ENCODE measurements around the gene PCDHGB1. TPM values are rescaled to one million over a fixed set of nuclear protein-coding genes. Genes with fewer than 3 reads are reported as not detected.
"Not testable (repeated sequence)": the region's sequence is repeated elsewhere in the genome, so short reads cannot be mapped to it uniquely, and the experiment has no call there.

The PCDHGB1 gene
- total RNA-seq, 1 experiment from 2014 or later: 1.4 TPM

DNA sequence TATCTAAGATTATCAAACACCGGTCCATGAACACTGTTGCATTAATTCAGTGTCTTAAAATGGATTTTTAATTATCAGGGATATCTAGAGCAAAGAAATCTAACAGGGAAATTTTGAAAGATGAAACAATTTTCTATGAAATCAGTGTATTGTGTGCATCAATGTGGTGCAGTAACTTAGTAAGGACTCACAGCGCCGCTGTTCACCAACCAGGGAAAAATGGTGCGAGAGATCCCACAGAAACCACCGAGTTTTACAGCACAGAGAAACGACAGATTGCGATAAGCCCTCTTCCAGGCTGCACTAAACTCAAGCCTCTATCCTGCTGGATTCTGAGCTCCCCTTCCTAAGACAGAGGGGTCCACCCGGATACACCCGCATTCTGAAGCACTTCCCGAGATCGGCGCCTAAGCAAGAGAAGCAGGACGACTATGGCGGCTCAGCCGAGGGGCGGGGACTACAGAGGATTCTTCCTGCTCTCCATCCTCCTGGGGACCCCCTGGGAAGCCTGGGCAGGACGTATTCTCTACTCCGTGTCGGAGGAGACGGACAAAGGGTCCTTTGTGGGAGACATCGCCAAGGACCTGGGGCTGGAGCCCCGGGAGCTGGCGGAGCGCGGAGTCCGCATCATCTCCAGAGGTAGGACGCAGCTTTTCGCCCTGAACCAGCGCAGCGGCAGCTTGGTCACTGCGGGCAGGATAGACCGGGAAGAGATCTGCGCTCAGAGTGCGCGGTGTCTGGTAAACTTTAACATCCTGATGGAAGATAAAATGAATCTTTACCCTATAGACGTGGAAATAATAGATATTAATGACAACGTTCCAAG lies 32.8 kb downstream of the PCDHGB1 start, which contains the start of gene PCDHGA7:
TSS of gene PCDHGA7 (plus strand) at position 274 of the 826 bp plus-strand sequence. CDS start at position 432, 158 bp downstream.
- DNase-seq (ENCODE audit: low read depth): no peak

DNA sequence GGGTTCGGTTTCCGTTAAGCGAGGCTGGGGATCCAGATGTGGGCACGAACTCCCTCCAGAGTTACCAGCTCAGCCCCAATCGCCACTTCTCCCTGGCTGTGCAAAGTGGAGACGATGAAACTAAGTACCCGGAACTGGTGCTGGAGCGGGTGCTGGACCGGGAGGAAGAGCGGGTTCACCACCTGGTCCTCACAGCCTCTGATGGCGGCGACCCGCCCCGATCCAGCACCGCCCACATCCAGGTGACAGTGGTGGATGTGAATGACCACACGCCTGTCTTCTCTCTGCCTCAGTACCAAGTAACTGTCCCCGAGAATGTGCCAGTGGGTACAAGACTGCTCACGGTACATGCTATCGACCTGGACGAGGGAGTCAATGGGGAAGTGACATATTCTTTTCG lies 33.4 kb downstream of the PCDHGB1 start:
- no peak for DNase-seq (ENCODE audit: low read depth)

DNA sequence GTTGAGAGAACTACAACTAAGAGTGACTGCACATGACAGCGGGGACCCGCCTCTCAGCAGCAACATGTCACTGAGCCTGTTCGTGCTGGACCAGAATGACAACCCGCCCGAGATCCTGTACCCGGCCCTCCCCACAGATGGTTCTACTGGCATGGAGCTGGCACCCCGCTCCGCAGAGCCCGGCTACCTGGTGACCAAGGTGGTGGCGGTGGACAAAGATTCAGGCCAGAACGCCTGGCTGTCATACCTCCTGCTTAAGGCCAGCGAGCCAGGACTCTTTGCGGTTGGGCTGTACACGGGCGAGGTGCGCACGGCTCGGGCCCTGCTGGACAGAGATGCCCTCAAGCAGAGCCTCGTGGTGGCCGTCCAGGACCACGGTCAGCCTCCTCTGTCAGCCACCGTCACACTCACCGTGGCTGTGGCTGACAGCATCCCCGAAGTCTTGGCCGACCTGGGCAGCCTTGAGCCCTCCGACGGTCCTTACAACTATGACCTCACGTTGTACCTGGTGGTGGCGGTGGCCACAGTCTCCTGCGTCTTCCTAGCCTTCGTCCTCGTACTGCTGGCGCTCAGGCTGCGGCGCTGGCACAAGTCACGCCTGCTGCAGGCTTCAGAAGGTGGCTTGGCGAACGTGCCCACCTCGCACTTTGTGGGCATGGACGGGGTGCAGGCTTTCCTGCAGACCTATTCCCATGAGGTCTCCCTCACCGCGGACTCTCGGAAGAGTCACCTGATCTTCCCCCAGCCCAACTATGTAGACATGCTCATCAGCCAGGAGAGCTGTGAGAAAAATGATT lies 34.8 kb downstream of the PCDHGB1 start:
- no peak for DNase-seq (ENCODE audit: low read depth)

DNA sequence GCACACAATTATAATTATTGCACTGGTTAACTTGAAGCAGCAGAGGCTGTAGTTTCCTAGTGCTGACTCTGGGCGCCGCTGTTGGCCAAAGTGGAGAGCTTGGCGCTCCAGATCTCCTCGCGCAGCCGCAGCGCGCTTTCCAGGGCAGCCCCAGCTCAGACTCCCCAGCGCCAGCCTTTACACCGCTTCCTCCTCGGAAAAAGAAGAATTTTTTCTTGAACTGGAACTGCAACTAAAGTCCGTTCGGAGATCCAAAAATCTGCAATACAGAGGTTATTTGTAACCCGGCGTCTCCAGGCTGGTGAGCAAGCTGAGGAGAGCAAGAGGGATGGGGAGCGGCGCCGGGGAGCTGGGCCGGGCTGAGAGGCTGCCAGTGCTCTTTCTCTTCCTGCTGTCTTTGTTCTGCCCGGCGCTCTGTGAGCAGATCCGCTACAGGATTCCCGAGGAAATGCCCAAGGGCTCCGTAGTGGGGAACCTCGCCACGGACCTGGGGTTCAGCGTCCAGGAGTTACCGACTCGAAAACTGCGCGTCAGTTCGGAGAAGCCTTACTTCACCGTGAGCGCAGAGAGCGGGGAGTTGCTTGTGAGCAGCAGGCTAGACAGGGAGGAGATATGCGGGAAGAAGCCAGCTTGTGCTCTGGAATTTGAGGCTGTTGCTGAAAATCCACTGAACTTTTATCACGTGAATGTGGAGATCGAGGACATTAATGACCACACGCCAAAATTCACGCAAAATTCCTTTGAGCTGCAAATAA lies 37.8 kb downstream of the PCDHGB1 start, which contains the start of gene PCDHGB4:
TSS of gene PCDHGB4 (plus strand) at position 142 of the 755 bp plus-strand sequence. CDS start at position 329, 187 bp downstream.
- not testable (repeated sequence) for DNase-seq (ENCODE audit: low read depth)

DNA sequence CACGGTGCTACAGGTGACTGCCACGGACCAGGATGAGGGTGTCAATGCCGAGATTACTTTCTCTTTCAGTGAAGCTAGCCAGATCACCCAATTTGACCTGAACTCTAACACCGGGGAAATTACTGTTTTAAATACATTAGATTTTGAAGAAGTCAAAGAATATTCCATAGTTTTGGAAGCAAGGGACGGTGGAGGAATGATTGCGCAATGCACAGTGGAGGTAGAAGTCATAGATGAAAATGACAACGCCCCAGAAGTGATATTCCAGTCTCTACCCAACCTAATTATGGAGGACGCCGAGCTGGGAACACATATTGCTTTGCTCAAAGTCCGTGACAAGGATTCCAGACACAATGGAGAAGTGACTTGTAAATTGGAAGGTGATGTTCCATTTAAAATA lies 38.8 kb downstream of the PCDHGB1 start:
- no peak for DNase-seq (ENCODE audit: low read depth)

DNA sequence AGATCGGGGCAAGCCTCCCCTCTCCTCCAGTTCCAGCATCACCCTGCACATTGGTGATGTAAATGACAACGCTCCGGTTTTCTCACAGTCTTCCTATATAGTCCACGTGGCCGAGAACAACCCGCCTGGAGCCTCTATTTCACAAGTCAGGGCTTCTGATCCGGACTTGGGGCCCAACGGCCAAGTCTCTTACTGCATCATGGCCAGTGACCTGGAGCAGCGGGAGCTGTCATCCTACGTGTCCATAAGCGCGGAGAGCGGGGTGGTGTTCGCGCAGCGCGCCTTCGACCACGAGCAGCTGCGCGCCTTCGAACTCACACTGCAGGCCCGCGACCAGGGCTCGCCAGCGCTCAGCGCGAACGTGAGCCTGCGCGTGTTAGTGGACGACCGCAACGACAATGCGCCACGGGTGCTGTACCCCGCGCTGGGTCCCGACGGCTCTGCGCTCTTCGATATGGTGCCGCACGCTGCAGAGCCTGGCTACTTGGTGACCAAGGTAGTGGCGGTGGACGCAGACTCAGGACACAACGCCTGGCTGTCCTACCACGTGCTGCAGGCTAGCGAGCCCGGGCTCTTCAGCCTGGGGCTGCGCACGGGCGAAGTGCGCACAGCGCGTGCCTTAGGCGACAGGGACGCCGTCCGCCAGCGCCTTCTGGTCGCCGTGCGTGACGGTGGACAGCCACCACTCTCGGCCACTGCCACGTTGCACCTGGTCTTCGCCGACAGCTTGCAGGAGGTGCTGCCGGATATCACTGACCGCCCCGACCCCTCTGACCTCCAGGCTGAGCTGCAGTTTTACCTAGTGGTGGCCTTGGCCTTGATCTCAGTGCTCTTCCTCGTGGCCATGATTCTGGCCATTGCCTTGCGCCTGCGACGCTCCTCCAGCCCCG lies 39.5 kb downstream of the PCDHGB1 start:
- DNase-seq (ENCODE audit: low read depth): no peak

DNA sequence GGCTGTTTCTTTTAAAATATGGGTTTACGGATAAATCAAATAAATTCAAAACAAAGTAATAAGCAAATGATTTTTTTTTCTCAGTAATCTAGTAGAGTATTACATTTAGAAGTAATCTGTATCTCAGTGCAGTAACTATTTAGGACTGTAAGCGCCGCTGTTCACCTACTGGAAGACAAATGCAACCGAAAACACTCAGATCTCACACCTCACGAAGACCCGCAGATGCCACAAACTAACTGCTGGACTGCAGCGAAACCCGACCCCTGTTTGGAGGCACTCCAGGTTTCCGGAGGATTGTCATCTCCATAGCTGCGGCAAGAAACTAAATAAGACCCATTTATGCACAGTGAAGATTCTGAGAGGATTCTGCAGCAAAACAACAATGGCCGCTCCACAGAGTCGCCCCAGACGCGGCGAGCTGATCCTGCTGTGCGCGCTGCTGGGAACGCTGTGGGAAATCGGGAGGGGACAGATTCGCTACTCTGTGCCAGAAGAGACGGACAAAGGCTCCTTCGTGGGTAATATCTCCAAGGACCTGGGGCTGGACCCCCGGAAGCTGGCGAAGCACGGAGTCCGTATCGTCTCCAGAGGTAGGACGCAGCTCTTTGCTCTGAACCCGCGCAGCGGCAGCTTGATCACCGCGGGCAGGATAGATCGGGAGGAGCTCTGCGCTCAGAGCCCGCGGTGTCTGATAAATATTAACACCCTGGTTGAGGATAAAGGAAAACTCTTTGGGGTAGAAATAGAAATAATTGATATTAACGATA lies 42.7 kb downstream of the PCDHGB1 start, which contains the start of gene PCDHGA8:
TSS of gene PCDHGA8 (plus strand) at position 205 of the 770 bp plus-strand sequence. CDS start at position 386, 181 bp downstream.
- no peak for DNase-seq (ENCODE audit: low read depth)

DNA sequence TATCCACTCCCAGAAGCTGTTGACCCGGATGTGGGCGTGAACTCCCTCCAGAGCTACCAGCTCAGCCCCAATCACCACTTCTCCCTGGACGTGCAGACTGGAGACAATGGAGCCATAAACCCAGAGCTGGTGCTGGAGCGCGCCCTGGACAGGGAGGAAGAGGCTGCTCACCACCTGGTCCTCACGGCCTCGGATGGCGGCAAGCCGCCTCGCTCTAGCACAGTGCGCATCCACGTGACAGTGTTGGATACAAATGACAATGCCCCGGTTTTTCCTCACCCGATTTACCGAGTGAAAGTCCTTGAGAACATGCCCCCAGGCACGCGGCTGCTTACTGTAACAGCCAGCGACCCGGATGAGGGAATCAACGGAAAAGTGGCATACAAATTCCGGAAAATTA lies 43.4 kb downstream of the PCDHGB1 start:
- DNase-seq (ENCODE audit: low read depth): no peak

DNA sequence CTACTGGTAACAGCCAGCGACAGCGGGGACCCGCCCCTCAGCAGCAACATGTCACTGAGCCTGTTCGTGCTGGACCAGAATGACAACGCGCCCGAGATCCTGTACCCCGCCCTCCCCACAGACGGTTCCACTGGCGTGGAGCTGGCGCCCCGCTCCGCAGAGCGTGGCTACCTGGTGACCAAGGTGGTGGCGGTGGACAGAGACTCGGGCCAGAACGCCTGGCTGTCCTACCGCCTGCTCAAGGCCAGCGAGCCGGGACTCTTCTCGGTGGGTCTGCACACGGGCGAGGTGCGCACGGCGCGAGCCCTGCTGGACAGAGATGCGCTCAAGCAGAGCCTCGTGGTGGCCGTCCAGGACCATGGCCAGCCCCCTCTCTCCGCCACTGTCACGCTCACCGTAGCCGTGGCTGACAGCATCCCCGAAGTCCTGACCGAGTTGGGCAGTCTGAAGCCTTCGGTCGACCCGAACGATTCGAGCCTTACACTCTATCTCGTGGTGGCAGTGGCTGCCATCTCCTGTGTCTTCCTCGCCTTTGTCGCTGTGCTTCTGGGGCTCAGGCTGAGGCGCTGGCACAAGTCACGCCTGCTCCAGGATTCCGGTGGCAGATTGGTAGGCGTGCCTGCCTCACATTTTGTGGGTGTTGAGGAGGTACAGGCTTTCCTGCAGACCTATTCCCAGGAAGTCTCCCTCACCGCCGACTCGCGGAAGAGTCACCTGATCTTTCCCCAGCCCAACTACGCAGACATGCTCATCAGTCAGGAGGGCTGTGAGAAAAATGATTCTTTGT lies 44.7 kb downstream of the PCDHGB1 start:
- not testable (repeated sequence) for DNase-seq (ENCODE audit: low read depth)

DNA sequence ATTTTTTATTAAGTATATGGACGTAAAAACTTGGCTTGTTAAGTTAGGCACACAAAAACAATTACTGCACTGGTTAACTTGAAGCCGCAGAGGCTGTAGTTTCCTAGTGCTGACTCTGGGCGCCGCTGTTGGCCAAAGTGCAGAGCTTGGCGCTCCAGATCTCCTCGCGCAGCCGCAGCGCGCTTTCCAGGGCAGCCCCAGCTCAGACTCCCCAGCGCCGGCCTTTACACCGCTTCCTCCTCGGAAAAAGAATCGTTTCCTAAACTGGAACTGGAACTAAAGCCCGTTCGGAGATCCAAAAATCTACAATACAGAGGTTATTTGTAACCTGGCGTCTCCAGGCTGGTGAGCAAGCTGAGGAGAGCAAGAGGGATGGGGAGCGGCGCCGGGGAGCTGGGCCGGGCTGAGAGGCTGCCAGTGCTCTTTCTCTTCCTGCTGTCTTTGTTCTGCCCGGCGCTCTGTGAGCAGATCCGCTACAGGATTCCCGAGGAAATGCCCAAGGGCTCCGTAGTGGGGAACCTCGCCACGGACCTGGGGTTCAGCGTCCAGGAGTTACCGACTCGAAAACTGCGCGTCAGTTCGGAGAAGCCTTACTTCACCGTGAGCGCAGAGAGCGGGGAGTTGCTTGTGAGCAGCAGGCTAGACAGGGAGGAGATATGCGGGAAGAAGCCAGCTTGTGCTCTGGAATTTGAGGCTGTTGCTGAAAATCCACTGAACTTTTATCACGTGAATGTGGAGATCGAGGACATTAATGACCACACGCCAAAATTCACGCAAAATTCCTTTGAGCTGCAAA lies 48.1 kb downstream of the PCDHGB1 start, which contains the start of gene PCDHGB5:
TSS of gene PCDHGB5 (plus strand) at position 192 of the 796 bp plus-strand sequence. CDS start at position 373, 181 bp downstream.
- DNase-seq (ENCODE audit: low read depth): not testable (repeated sequence)

DNA sequence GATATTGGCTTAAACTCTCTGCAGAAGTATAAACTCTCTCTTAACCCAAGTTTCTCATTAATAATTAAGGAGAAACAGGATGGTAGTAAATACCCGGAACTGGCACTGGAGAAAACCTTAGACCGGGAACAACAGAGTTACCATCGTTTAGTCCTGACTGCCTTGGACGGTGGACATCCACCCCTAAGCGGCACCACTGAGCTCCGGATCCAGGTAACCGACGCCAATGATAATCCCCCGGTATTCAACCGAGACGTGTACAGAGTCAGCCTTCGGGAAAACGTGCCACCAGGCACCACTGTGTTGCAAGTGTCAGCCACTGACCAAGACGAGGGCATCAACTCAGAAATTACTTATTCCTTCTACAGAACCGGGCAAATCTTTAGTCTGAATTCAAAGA lies 48.7 kb downstream of the PCDHGB1 start:
- no peak for DNase-seq (ENCODE audit: low read depth)

DNA sequence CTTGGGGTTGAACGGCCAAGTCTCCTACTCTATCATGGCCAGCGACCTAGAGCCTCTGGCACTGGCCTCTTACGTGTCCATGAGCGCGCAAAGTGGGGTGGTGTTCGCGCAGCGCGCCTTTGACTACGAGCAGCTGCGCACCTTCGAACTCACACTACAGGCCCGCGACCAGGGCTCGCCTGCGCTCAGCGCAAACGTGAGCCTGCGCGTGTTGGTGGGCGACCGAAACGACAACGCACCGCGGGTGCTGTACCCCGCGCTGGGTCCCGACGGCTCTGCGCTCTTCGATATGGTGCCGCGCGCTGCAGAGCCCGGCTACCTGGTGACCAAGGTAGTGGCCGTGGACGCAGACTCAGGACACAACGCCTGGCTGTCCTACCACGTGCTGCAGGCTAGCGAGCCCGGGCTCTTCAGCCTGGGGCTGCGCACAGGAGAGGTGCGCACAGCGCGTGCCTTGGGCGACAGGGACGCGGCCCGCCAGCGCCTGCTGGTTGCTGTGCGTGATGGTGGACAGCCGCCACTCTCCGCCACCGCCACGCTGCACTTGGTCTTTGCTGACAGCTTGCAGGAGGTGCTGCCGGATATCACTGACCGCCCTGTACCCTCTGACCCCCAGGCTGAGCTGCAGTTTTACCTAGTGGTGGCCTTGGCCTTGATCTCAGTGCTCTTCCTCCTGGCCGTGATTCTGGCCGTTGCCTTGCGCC lies 49.8 kb downstream of the PCDHGB1 start:
- no peak for DNase-seq (ENCODE audit: low read depth)

Other genes starting within 250 kb of the PCDHGB1 start
- gene PCDHB3, start 249.6 kb upstream of the PCDHGB1 start, total RNA-seq (2014; rRNA removed; shearing (Covaris generic)): 0.11 and 0.24 TPM in 2 replicates
- gene PCDHB4, start 228.3 kb upstream of the PCDHGB1 start, total RNA-seq (2014; rRNA removed; shearing (Covaris generic)): 0.51 TPM in 2 replicates
- 20.6 and 21.7 TPM in 2 replicates for gene PCDHB5, start 214.9 kb upstream of the PCDHGB1 start, total RNA-seq (2014; rRNA removed; shearing (Covaris generic))
- gene PCDHB6, start 200.0 kb upstream of the PCDHGB1 start, total RNA-seq (2014; rRNA removed; shearing (Covaris generic)): 0.69 and 2.9 TPM in 2 replicates
- gene PCDHB7, start 177.5 kb upstream of the PCDHGB1 start, total RNA-seq (2014; rRNA removed; shearing (Covaris generic)): 2.6 and 3.9 TPM in 2 replicates
- gene PCDHB8, start 172.3 kb upstream of the PCDHGB1 start, total RNA-seq (2014; rRNA removed; shearing (Covaris generic)): 6.7 and 8.3 TPM in 2 replicates
- gene PCDHB16, start 167.7 kb upstream of the PCDHGB1 start, total RNA-seq (2014; rRNA removed; shearing (Covaris generic)): 4.3 and 4.8 TPM in 2 replicates
- 0.40 and 1.6 TPM in 2 replicates for gene PCDHB9, start 162.9 kb upstream of the PCDHGB1 start, total RNA-seq (2014; rRNA removed; shearing (Covaris generic))
- gene PCDHB10, start 157.7 kb upstream of the PCDHGB1 start, total RNA-seq (2014; rRNA removed; shearing (Covaris generic)): 0.40 and 0.71 TPM in 2 replicates
- gene PCDHB11, start 150.5 kb upstream of the PCDHGB1 start, total RNA-seq (2014; rRNA removed; shearing (Covaris generic)): 0.40 and 1.1 TPM in 2 replicates
- gene PCDHB12, start 141.4 kb upstream of the PCDHGB1 start, total RNA-seq (2014; rRNA removed; shearing (Covaris generic)): 2.1 and 3.6 TPM in 2 replicates
- gene PCDHB13, start 136.2 kb upstream of the PCDHGB1 start, total RNA-seq (2014; rRNA removed; shearing (Covaris generic)): 1.7 and 2.1 TPM in 2 replicates
- 1.0 and 1.5 TPM in 2 replicates for gene PCDHB14, start 126.8 kb upstream of the PCDHGB1 start, total RNA-seq (2014; rRNA removed; shearing (Covaris generic))
- 0.21 and 0.86 TPM in 2 replicates for gene PCDHB15, start 104.7 kb upstream of the PCDHGB1 start, total RNA-seq (2014; rRNA removed; shearing (Covaris generic))
- gene SLC25A2, start 46.0 kb upstream of the PCDHGB1 start, total RNA-seq (2014; rRNA removed; shearing (Covaris generic)): 0.11 and 1.8 TPM in 2 replicates
- gene TAF7, start 29.3 kb upstream of the PCDHGB1 start, total RNA-seq (2014; rRNA removed; shearing (Covaris generic)): 55.5 and 57.7 TPM in 2 replicates
- gene PCDHGA1, start 19.6 kb upstream of the PCDHGB1 start, total RNA-seq (2014; rRNA removed; shearing (Covaris generic)): 0.18 and 0.34 TPM in 2 replicates
- 0.15 and 0.74 TPM in 2 replicates for gene PCDHGA2, start 11.3 kb upstream of the PCDHGB1 start, total RNA-seq (2014; rRNA removed; shearing (Covaris generic))
- 0.57 TPM in 1 of 2 replicates, not detected in the other for gene PCDHGA3, start 6.3 kb upstream of the PCDHGB1 start, total RNA-seq (2014; rRNA removed; shearing (Covaris generic))
- 0.63 and 1.6 TPM in 2 replicates for gene PCDHGA4, start 4.9 kb downstream of the PCDHGB1 start, total RNA-seq (2014; rRNA removed; shearing (Covaris generic))
- 0.23 and 0.24 TPM in 2 replicates for gene PCDHGB2, start 9.9 kb downstream of the PCDHGB1 start, total RNA-seq (2014; rRNA removed; shearing (Covaris generic))
- 0.23 and 0.39 TPM in 2 replicates for gene PCDHGA5, start 14.1 kb downstream of the PCDHGB1 start, total RNA-seq (2014; rRNA removed; shearing (Covaris generic))
- 0.68 and 1.1 TPM in 2 replicates for gene PCDHGB3, start 20.1 kb downstream of the PCDHGB1 start, total RNA-seq (2014; rRNA removed; shearing (Covaris generic))
- 0.24 and 0.46 TPM in 2 replicates for gene PCDHGA6, start 23.8 kb downstream of the PCDHGB1 start, total RNA-seq (2014; rRNA removed; shearing (Covaris generic))
- 0.06 and 0.42 TPM in 2 replicates for gene PCDHGA7, start 32.6 kb downstream of the PCDHGB1 start, total RNA-seq (2014; rRNA removed; shearing (Covaris generic))
- 0.06 and 0.09 TPM in 2 replicates for gene PCDHGB4, start 37.6 kb downstream of the PCDHGB1 start, total RNA-seq (2014; rRNA removed; shearing (Covaris generic))
- gene PCDHGA8, start 42.5 kb downstream of the PCDHGB1 start, total RNA-seq (2014; rRNA removed; shearing (Covaris generic)): 0.06 TPM in 1 of 2 replicates, not detected in the other
- gene PCDHGB5, start 47.8 kb downstream of the PCDHGB1 start, total RNA-seq (2014; rRNA removed; shearing (Covaris generic)): 0.09 TPM in 1 of 2 replicates, not detected in the other
- gene PCDHGA9, start 52.7 kb downstream of the PCDHGB1 start, total RNA-seq (2014; rRNA removed; shearing (Covaris generic)): 1.2 TPM in 1 of 2 replicates, not detected in the other
- gene PCDHGB6, start 57.9 kb downstream of the PCDHGB1 start, total RNA-seq (2014; rRNA removed; shearing (Covaris generic)): 1.3 and 2.5 TPM in 2 replicates
- 0.06 and 0.30 TPM in 2 replicates for gene PCDHGA10, start 62.9 kb downstream of the PCDHGB1 start, total RNA-seq (2014; rRNA removed; shearing (Covaris generic))
- 0.06 and 0.17 TPM in 2 replicates for gene PCDHGB7, start 67.6 kb downstream of the PCDHGB1 start, total RNA-seq (2014; rRNA removed; shearing (Covaris generic))
- 15.0 TPM in 2 replicates for gene PCDHGA11, start 71.0 kb downstream of the PCDHGB1 start, total RNA-seq (2014; rRNA removed; shearing (Covaris generic))
- not detected in 2 replicates for gene PCDHGA12, start 80.4 kb downstream of the PCDHGB1 start, total RNA-seq (2014; rRNA removed; shearing (Covaris generic))
- 37.0 and 41.5 TPM in 2 replicates for gene PCDHGC3, start 125.9 kb downstream of the PCDHGB1 start, total RNA-seq (2014; rRNA removed; shearing (Covaris generic))
- 0.18 and 0.23 TPM in 2 replicates for gene PCDHGC4, start 134.9 kb downstream of the PCDHGB1 start, total RNA-seq (2014; rRNA removed; shearing (Covaris generic))
- 0.06 and 0.09 TPM in 2 replicates for gene PCDHGC5, start 139.0 kb downstream of the PCDHGB1 start, total RNA-seq (2014; rRNA removed; shearing (Covaris generic))